Mesenchymal stem cell (in vitro differentiated cells and primary cell): Measurements from ENCODE around the gene MRAP.

Experiments used
- DNase-seq: peaks from one replicate; pipeline ENCODE4 v3.0.0-alpha.2; 2013
- H2AFZ ChIP-seq: one replicate; pipeline ENCODE4 v1.6.1; 2013; ENCODE audit warnings: low read depth, mild to moderate bottlenecking, control low read depth, inconsistent platforms, low read length, moderate library complexity
- H2AK5ac ChIP-seq: 2 replicates; pipeline ENCODE4 v1.6.1; 2013; ENCODE audit warnings: low read length, moderate library complexity, mild to moderate bottlenecking, inconsistent platforms; ENCODE audit not compliant: severe bottlenecking
- H2BK120ac ChIP-seq: one replicate; pipeline ENCODE4 v1.6.1; 2013; ENCODE audit warnings: low read depth, mild to moderate bottlenecking, inconsistent platforms, low read length, moderate library complexity
- H2BK12ac ChIP-seq, 2 experiments: one replicate each; pipeline ENCODE4 v1.6.1; 2013; ENCODE audit warnings: inconsistent platforms in 2 of 2, low read length in 2 of 2, mild to moderate bottlenecking in 2 of 2, moderate library complexity in 2 of 2, control low read depth in 1 of 2
- H2BK15ac ChIP-seq: one replicate; pipeline ENCODE4 v1.6.1; 2013; ENCODE audit warnings: mild to moderate bottlenecking, low read depth, inconsistent platforms; ENCODE audit not compliant: poor library complexity, severe bottlenecking
- H2BK5ac ChIP-seq: 2 replicates; pipeline ENCODE4 v1.6.1; 2013; ENCODE audit warnings: low read depth, mild to moderate bottlenecking, low read length, control low read depth, inconsistent platforms; ENCODE audit not compliant: poor library complexity, severe bottlenecking
- H3K14ac ChIP-seq, 2 experiments: one replicate each; pipeline ENCODE4 v1.6.1; 2013; ENCODE audit warnings: inconsistent platforms in 2 of 2, low read length in 2 of 2, control low read depth in 1 of 2, mild to moderate bottlenecking in 1 of 2, moderate library complexity in 1 of 2
- H3K18ac ChIP-seq, 2 experiments: one replicate each; pipeline ENCODE4 v1.6.1; 2013; ENCODE audit warnings: inconsistent platforms in 2 of 2, low read length in 2 of 2, control low read depth in 1 of 2, low read depth in 1 of 2, mild to moderate bottlenecking in 1 of 2
- H3K23ac ChIP-seq, 2 experiments: one replicate each; pipeline ENCODE4 v1.6.1; 2013; ENCODE audit warnings: inconsistent platforms in 2 of 2, low read length in 2 of 2, mild to moderate bottlenecking in 2 of 2, moderate library complexity in 2 of 2, control low read depth in 1 of 2
- H3K27ac ChIP-seq: 2 replicates; pipeline ENCODE4 v1.5.1; 2013; ENCODE audit warnings: mild to moderate bottlenecking, moderate library complexity, low read length, control low read depth, inconsistent platforms; ENCODE audit not compliant: poor library complexity, severe bottlenecking
- H3K27me3 ChIP-seq, 2 experiments: 2 replicates each; pipeline versions ENCODE4 v1.6.1 to v1.7.0; 2013; ENCODE audit warnings: low read length in 2 of 2, mild to moderate bottlenecking in 2 of 2, moderate library complexity in 2 of 2, control low read depth in 1 of 2, inconsistent platforms in 1 of 2; ENCODE audit not compliant: control insufficient read depth in 1 of 2, insufficient read depth in 1 of 2
- H3K36me3 ChIP-seq, 2 experiments: 2 replicates each; pipeline versions ENCODE4 v1.6.1 to v1.7.0; 2013; ENCODE audit warnings: low read length in 2 of 2, control low read depth in 1 of 2, inconsistent platforms in 1 of 2, low read depth in 1 of 2, mild to moderate bottlenecking in 1 of 2; ENCODE audit not compliant: insufficient read depth in 2 of 2, control insufficient read depth in 1 of 2
- H3K4ac ChIP-seq, 2 experiments: one replicate each; pipeline ENCODE4 v1.6.1; 2013; ENCODE audit warnings: inconsistent platforms in 2 of 2, low read length in 2 of 2, mild to moderate bottlenecking in 2 of 2, moderate library complexity in 2 of 2, control low read depth in 1 of 2, low read depth in 1 of 2
- H3K4me1 ChIP-seq: 2 replicates; pipeline ENCODE4 v1.6.1; 2013; ENCODE audit warnings: low read depth, low read length, control low read depth; ENCODE audit not compliant: control insufficient read depth, insufficient read depth
- H3K4me2 ChIP-seq: 2 replicates; pipeline ENCODE4 v1.6.1; 2013; ENCODE audit warnings: low read length, mild to moderate bottlenecking, inconsistent platforms; ENCODE audit not compliant: poor library complexity, severe bottlenecking
- H3K4me3 ChIP-seq, 2 experiments: 2 replicates each; pipeline versions ENCODE4 v1.5.1 to v1.7.0; 2013; ENCODE audit warnings: low read length in 2 of 2, mild to moderate bottlenecking in 2 of 2, control low read depth in 1 of 2, low read depth in 1 of 2; ENCODE audit not compliant: insufficient read depth in 1 of 2
- H3K79me1 ChIP-seq: replicated peaks from 2 replicates; pipeline ENCODE4 v1.6.1; 2013; ENCODE audit warnings: mild to moderate bottlenecking, control low read depth, low read length, inconsistent platforms; ENCODE audit not compliant: poor library complexity, severe bottlenecking
- H3K9ac ChIP-seq: 2 replicates; pipeline ENCODE4 v1.7.0; 2013; ENCODE audit warnings: mild to moderate bottlenecking, low read length, moderate library complexity
- H3K9me3 ChIP-seq: 2 replicates; pipeline ENCODE4 v1.7.0; 2013; ENCODE audit warnings: mild to moderate bottlenecking, low read length; ENCODE audit not compliant: control insufficient read depth
- H4K8ac ChIP-seq: one replicate; pipeline ENCODE4 v1.6.1; 2013; ENCODE audit warnings: inconsistent platforms, mild to moderate bottlenecking, low read length, moderate library complexity
- H4K91ac ChIP-seq: one replicate; pipeline ENCODE4 v1.6.1; 2013; ENCODE audit warnings: mild to moderate bottlenecking, low read length, inconsistent platforms
- WGBS: methylation state at CpG from one replicate; pipeline ENCODE4 v1.1.7; 2013; ENCODE audit warnings: mixed read lengths; 5-methylcytosine and 5-hydroxymethylcytosine counted together

The MRAP gene

DNA sequence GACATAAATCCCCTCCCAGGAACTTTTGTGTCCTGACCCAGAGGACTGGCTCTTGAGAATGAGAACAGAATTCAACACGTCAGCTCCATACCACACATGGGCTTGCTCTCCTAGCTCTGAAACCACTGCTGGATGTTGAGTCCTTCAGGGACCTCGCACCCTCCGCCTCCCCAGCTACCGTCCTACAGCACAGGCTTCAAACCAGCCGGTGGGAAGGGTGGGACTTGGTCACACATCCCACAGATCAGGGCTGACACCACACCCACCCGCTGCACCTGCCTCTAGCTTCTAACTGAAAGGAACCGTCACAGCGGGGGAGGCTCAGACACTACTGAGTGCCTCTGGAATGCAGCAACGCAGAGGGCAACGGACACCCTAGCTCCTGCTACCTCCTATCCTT lies 24.0 kb downstream of the MRAP start:
- Histone ChIP-seq H3K36me3 (peaks cover 55 to 98% of the 10 kb centered on the region in 2 experiments), H2AK5ac (peak overlapping the region; percentile 95), H3K4me1 (peaks cover 20% of the 10 kb centered on the region), H2BK12ac (no peak overlapping the region), H2BK120ac (no peak overlapping the region), H3K27me3 (no peaks in the 10 kb centered on the region), H3K14ac (no peak overlapping the region), H3K4me3 (no peak overlapping the region), H4K91ac (no peak overlapping the region), H2BK5ac (peak overlapping the region; percentile 89), H3K4ac (no peak overlapping the region), H3K79me1 (peaks cover 31% of the 10 kb centered on the region), H3K4me2 (no peak overlapping the region), H3K9me3 (no peaks in the 10 kb centered on the region), H3K27ac (peak overlapping the region; percentile 97), H3K9ac (no peak overlapping the region), H3K18ac (no peak overlapping the region), H4K8ac (no peak overlapping the region), H2BK15ac (no peak overlapping the region), H2AFZ (no peak overlapping the region), H3K23ac (no peak overlapping the region)
- DNase-seq, result no peak
- 97% methylated on average over 10 of the region's 10 CpGs for WGBS

- Histone ChIP-seq H2AK5ac (no peak overlapping the region), H3K4me1 (peaks cover 18% of the 10 kb centered on the region), H2BK15ac (no peak overlapping the region), H3K27me3 (no peaks in the 10 kb centered on the region), H4K91ac (no peak overlapping the region), H2BK5ac (peak overlapping the region; percentile 40), H2BK12ac (no peak overlapping the region), H3K9ac (no peak overlapping the region), H3K14ac (no peak overlapping the region), H3K9me3 (no peaks in the 10 kb centered on the region), H4K8ac (no peak overlapping the region), H3K4ac (no peak overlapping the region), H3K79me1 (peaks cover 24% of the 10 kb centered on the region), H3K18ac (no peak overlapping the region), H2AFZ (no peak overlapping the region), H2BK120ac (no peak overlapping the region), H3K4me2 (no peak overlapping the region), H3K36me3 (peaks cover 43 to 73% of the 10 kb centered on the region in 2 experiments), H3K27ac (no peak overlapping the region), H3K4me3 (no peak overlapping the region), H3K23ac (no peak overlapping the region)
- DNase-seq, result no peak
- WGBS, result 97% methylated on average over 7 of the region's 8 CpGs
Measured at GRCh38 chr21:32325706-32326105, 27.1 kb downstream of the MRAP start.

GRCh38 chr21:32328595-32328994 lies 29.9 kb downstream of the MRAP start:
- peak overlapping the region in 1 of 2 experiments; percentile 96 for H2BK12ac ChIP-seq
- H3K23ac ChIP-seq, result no peak overlapping the region
- peaks cover 6% of the 10 kb centered on the region for H3K4me1 ChIP-seq
- no peaks in the 10 kb centered on the region for H3K27me3 ChIP-seq
- peak overlapping the region; percentile 67 to 75 for H3K18ac ChIP-seq
- H3K4me3 ChIP-seq, result peak overlapping the region in 1 of 2 experiments; percentile 2
- no peak overlapping the region for H3K4me2 ChIP-seq
- H3K4ac ChIP-seq, result peak overlapping the region in 1 of 2 experiments; percentile 83
- peak overlapping the region; percentile 36 for H4K91ac ChIP-seq
- WGBS, result 36% methylated on average over 2 of the region's 3 CpGs
- peak; percentile 79 for DNase-seq
- no peak overlapping the region for H3K14ac ChIP-seq
- no peak overlapping the region for H2BK5ac ChIP-seq
- peak overlapping the region; percentile 76 for H3K9ac ChIP-seq
- H4K8ac ChIP-seq, result no peak overlapping the region
- H3K27ac ChIP-seq, result no peak overlapping the region
- H2AFZ ChIP-seq, result no peak overlapping the region
- peaks cover 40 to 71% of the 10 kb centered on the region in 2 experiments for H3K36me3 ChIP-seq
- H3K9me3 ChIP-seq, result no peaks in the 10 kb centered on the region
- H2BK15ac ChIP-seq, result no peak overlapping the region
- no peak overlapping the region for H2AK5ac ChIP-seq
- peak overlapping the region; percentile 59 for H2BK120ac ChIP-seq
- H3K79me1 ChIP-seq, result peaks cover 31% of the 10 kb centered on the region

GRCh38 chr21:32329331-32329730 lies 30.7 kb downstream of the MRAP start:
- Histone ChIP-seq H3K36me3 (peaks cover 39 to 71% of the 10 kb centered on the region in 2 experiments), H3K4me2 (no peak overlapping the region), H2BK15ac (no peak overlapping the region), H3K4me3 (no peak overlapping the region), H4K8ac (no peak overlapping the region), H2AFZ (no peak overlapping the region), H3K14ac (no peak overlapping the region), H3K9ac (peak overlapping the region; percentile 76), H3K18ac (peak overlapping the region; percentile 67 to 75), H4K91ac (no peak overlapping the region), H3K27me3 (no peaks in the 10 kb centered on the region), H2BK5ac (no peak overlapping the region), H3K4me1 (peaks cover 4% of the 10 kb centered on the region), H2BK120ac (no peak overlapping the region), H3K9me3 (no peaks in the 10 kb centered on the region), H3K23ac (no peak overlapping the region), H2AK5ac (no peak overlapping the region), H3K27ac (no peak overlapping the region), H3K79me1 (peaks cover 29% of the 10 kb centered on the region), H3K4ac (peak overlapping the region in 1 of 2 experiments; percentile 83), H2BK12ac (peak overlapping the region; percentile 32 to 96)
- DNase-seq, result peak; percentile 83
- WGBS, result 52% methylated on average over 1 of the region's 2 CpGs
